Islet precursor cell (in vitro differentiated cells): ENCODE results near the gene DCAF5.

Experiments used
- DNase-seq: peaks from one replicate; pipeline ENCODE4 v3.0.0-alpha.2; 2018

The DCAF5 gene

GRCh38 chr14:69139743-69140142 lies 13.2 kb downstream of the DCAF5 start:
- DNase-seq, result no peak

- DNase-seq, result no peak
Measured at GRCh38 chr14:69137843-69138535, 14.9 kb downstream of the DCAF5 start.

DNA sequence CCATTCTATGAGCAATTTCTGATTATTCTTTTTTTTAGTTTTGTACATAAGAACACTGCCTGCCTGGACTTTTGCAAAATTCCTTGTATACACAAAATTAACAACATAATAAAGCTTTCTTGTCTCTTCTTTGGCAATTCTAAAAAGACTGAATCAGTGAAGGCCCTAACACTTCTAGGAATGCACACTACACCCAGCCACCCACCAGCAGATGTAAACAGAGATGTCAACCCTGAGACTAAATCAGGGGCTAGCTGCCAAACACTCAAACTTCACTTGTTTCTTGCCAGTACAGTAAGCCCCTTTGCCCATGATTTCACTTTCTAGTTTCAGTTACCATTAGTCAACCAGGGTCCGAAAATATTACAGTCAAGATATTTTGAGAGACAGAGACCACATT lies 15.5 kb downstream of the DCAF5 start:
- no peak for DNase-seq

GRCh38 chr14:69135133-69135532 lies 17.8 kb downstream of the DCAF5 start:
- DNase-seq, result no peak

GRCh38 chr14:69133206-69134125 lies 19.5 kb downstream of the DCAF5 start:
- peak; percentile 53 for DNase-seq

GRCh38 chr14:69132513-69133181 lies 20.3 kb downstream of the DCAF5 start:
- DNase-seq, result no peak

DNA sequence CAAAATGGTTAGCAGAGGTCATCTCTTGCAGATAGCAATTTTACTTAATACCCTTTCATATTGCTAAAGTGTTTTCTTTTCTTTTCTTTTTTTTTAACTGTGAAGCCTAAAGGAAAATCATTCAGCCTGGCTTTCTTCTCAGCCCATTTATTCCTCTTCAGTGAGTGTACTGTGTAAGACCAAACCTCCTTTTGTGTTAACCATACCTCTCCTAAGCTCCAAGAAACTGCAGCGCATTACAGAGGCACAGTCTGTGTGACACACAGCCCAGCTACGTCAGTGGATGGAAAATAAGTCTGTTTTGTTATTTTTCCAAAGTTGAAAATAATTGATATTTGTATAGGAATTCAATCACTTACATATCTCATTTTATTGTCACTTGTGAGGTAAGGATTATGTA lies 21.7 kb downstream of the DCAF5 start:
- no peak for DNase-seq

- peak; percentile 79 for DNase-seq
Measured at GRCh38 chr14:69129264-69129880, 23.5 kb downstream of the DCAF5 start.

DNA sequence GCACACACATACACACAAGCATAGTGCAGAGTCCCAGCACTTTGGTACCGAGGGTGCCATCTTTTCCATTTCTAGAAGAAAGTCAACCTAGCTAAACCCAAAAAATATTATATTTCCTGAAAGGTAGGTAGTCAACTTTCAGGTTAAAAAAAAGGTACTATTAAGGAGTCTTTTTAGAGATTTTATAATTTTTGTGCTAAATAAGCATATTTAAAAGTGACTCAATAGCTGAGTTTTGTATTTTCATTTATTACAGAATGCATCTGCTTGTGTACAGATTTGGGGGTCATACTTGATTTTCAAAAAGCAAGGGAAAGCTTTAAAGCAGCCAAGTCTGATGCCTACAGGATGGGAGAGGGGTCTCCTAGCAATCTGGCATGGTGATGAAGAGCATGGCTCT lies 34.6 kb downstream of the DCAF5 start:
- no peak for DNase-seq

GRCh38 chr14:69117020-69117767 lies 35.7 kb downstream of the DCAF5 start:
- no peak for DNase-seq

DNA sequence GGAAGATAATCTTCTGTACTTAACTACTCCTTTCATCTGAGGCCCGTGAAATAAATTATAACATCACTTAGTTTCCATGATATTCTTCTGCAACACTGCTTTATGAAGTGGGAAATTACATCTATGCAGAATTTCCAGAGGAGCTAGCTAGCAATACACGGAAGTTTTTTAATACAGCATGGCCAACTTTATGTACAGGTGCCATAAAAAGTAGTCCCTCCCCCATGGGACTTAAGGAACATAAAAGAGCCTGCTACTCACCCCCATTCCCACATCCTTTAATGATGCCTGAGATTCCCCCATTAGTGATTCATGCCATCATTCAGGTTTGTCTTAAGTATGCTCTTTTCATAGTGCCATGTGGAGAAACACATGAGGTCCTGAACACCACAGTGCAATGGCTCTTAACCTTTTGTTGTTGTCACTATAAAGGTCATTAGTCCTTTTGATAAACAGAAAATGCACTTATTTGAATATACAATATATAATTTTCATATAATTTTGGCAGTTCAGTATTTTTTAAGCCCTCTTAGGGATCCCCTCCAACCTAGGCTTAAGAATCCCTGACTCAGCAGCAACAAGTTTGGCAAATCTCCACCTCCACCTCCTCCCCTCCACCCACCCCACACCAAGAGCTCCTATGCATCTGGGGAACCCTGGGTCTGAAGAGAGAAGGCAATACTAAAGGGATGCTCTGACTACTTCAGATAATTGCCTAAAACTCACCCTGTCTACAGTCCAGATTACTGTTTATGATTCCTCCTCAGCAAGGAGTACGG lies 37.3 kb downstream of the DCAF5 start:
- no peak for DNase-seq

DNA sequence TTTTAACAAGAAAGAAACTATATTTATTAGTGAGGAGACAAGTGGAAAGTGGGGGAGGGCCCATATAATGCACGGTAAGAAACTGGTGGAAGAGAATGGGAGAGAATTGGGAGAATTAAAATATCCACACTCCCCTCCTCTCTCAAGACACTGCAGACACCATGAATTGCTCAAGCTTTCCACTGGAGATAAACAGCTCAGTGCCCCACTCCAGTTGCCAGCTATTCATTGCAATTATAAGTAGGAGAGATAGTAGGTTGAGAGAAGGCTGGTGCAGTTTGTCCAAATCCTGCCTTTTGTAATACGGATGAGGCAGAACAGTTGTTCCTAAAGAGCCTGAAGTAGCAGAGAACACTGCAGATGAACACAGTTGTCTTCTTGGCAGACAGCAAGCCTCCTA lies 38.2 kb downstream of the DCAF5 start:
- no peak for DNase-seq

GRCh38 chr14:69108358-69108757 lies 44.6 kb downstream of the DCAF5 start:
- no peak for DNase-seq

DNA sequence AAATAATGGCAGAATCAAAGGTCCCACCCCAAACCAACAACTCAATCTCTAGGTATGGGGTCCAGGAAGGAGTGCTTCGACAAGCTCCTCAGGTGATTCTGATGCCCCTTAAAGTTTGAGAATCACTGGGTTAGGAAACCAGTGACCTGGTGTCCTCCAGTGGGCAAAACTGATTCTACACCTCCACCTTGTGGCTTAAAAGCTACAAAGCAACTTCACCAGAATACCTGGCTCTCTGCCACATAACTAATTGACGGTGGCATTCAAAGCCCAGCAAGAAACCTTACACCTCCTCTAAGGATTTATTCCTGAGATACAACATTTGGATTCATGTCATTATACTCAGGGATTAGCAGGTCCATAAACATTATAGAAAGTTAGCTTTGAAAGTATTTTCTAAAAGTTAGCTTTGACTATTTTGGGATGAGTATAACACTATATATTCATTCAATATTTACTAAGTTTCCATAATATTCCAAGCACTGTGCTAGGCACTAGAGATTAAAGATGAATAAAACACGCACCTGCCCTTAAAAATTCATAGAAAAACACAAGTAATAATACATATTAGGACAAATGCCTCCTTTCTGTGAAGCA lies 45.4 kb downstream of the DCAF5 start:
- DNase-seq, result peak; percentile 71

- no peak for DNase-seq
Measured at GRCh38 chr14:69106451-69106850, 46.5 kb downstream of the DCAF5 start.

GRCh38 chr14:69105326-69105725 lies 47.6 kb downstream of the DCAF5 start:
- DNase-seq, result peak; percentile 77

- no peak for DNase-seq
Measured at GRCh38 chr14:69101331-69101826, 51.5 kb downstream of the DCAF5 start.

- DNase-seq, result no peak
Measured at GRCh38 chr14:69097974-69098373, 54.9 kb downstream of the DCAF5 start.

- no peak for DNase-seq
Measured at GRCh38 chr14:69096781-69097475, 56.0 kb downstream of the DCAF5 start.

- DNase-seq, result no peak
Measured at GRCh38 chr14:69096246-69096645, 56.7 kb downstream of the DCAF5 start.
